ENCODE measurements around the gene EPHB3.

EPHB3 gene

GRCh38 chr3:184564685-184565385, 3.2 kb downstream of the EPHB3 start:
- DNase-seq (ENCODE audit: low read depth), result no peak

- DNase-seq (ENCODE audit: low read depth), result no peak
These were observed 4.0 kb downstream of the EPHB3 start for GRCh38 chr3:184565421-184566211.

GRCh38 chr3:184566441-184567414, 5.1 kb downstream of the EPHB3 start:
- no peak for DNase-seq (ENCODE audit: low read depth)

- no peak for DNase-seq (ENCODE audit: low read depth)
These were observed 6.5 kb downstream of the EPHB3 start for GRCh38 chr3:184567946-184568559.

GRCh38 chr3:184568560-184568923, 7.0 kb downstream of the EPHB3 start:
- no peak for DNase-seq (ENCODE audit: low read depth)

- DNase-seq (ENCODE audit: low read depth), result no peak
These were observed 7.6 kb downstream of the EPHB3 start for GRCh38 chr3:184568924-184569829.

- DNase-seq (ENCODE audit: low read depth), result no peak
These were observed 8.4 kb downstream of the EPHB3 start for GRCh38 chr3:184570035-184570434.

- no peak for DNase-seq (ENCODE audit: low read depth)
These were observed 8.9 kb downstream of the EPHB3 start for GRCh38 chr3:184570489-184570888.

GRCh38 chr3:184571750-184572377, 10.3 kb downstream of the EPHB3 start:
- no peak for DNase-seq (ENCODE audit: low read depth)

- no peak for DNase-seq (ENCODE audit: low read depth)
These were observed 11.2 kb downstream of the EPHB3 start for GRCh38 chr3:184572633-184573270.

GRCh38 chr3:184574515-184575417, 13.2 kb downstream of the EPHB3 start:
- DNase-seq (ENCODE audit: low read depth), result no peak

- no peak for DNase-seq (ENCODE audit: low read depth)
These were observed 14.1 kb downstream of the EPHB3 start for GRCh38 chr3:184575701-184576100.

GRCh38 chr3:184576457-184577240, 15.1 kb downstream of the EPHB3 start:
- no peak for DNase-seq (ENCODE audit: low read depth)

GRCh38 chr3:184577546-184577945, 16.0 kb downstream of the EPHB3 start:
- DNase-seq (ENCODE audit: low read depth), result no peak

GRCh38 chr3:184578218-184578617, 16.6 kb downstream of the EPHB3 start:
- no peak for DNase-seq (ENCODE audit: low read depth)

- no peak for DNase-seq (ENCODE audit: low read depth)
These were observed 17.2 kb downstream of the EPHB3 start for GRCh38 chr3:184578822-184579221.

- DNase-seq (ENCODE audit: low read depth), result no peak
These were observed 17.9 kb downstream of the EPHB3 start for GRCh38 chr3:184579513-184579912.

- DNase-seq (ENCODE audit: low read depth), result no peak
These were observed 18.8 kb downstream of the EPHB3 start for GRCh38 chr3:184580376-184580775.

Measured in stimulated activated CD8-positive, alpha-beta memory T cell treated with anti-CD3 and anti-CD28 coated beads, Interleukin-12 subunit alpha, Interleukin-12 subunit beta, amount 100 ng/mL, for 4 hours (primary cell).